Spinal cord (tissue), 10 donors: ENCODE results near the gene TMEM119. TPM values are rescaled to one million over a fixed set of nuclear protein-coding genes. Genes with fewer than 3 reads are reported as not detected.

Source experiments
- DNase-seq, 6 donors: peaks; one replicate each; pipeline versions ENCODE4 v3.0.0 to v3.0.0-alpha.2; 2013 to 2015; ENCODE audit warnings: low spot score in 6 of 6, low read depth in 4 of 6
- H3K27ac ChIP-seq: one replicate; pipeline ENCODE4 v1.5.1; 2013; ENCODE audit warnings: low read depth, low read length, control low read depth
- H3K27me3 ChIP-seq: one replicate; pipeline ENCODE4 v1.6.1; 2013; ENCODE audit warnings: low read length; ENCODE audit not compliant: control insufficient read depth, insufficient read depth
- H3K36me3 ChIP-seq: one replicate; pipeline ENCODE4 v1.6.1; 2013; ENCODE audit warnings: low read length; ENCODE audit not compliant: control insufficient read depth, insufficient read depth
- H3K4me1 ChIP-seq: one replicate; pipeline ENCODE4 v1.6.1; 2013; ENCODE audit warnings: low read length; ENCODE audit not compliant: control insufficient read depth, insufficient read depth
- H3K4me3 ChIP-seq: one replicate; pipeline ENCODE4 v1.5.1; 2013; ENCODE audit warnings: low read depth, low read length, control low read depth
- H3K9me3 ChIP-seq: one replicate; pipeline ENCODE4 v1.6.1; 2013; ENCODE audit warnings: low read length; ENCODE audit not compliant: control insufficient read depth, insufficient read depth
- WGBS: methylation state at CpG from one replicate; pipeline ENCODE4 v1.1.5; 2013; ENCODE audit warnings: missing lambda C conversion rate; ENCODE audit not compliant: insufficient coverage; 5-methylcytosine and 5-hydroxymethylcytosine counted together
- polyA plus RNA-seq, 2 donors: library from polyadenylated mRNA; unstranded; fragments of 120-200 nt; gene quantifications; one replicate each; pipeline ENCODE4 v1.2.1, GENCODE V29; 2013; ENCODE audit not compliant: insufficient read length in 2 of 2
- total RNA-seq, 2 donors: library from RNA; depleted of rRNA in 1 of 2; stranded (reverse); fragments of 120-200 nt in 1 of 2; fragments of >200 nt in 1 of 2; gene quantifications; one replicate each; pipeline versions ENCODE4 v1.2.3 to v1.2.4, GENCODE V29; 2013 to 2014
- donor health status: healthy.

Gene TMEM119
- total and polyA plus RNA-seq, 4 donors = 10.8 to 14.9 (median 12.1) TPM

DNA sequence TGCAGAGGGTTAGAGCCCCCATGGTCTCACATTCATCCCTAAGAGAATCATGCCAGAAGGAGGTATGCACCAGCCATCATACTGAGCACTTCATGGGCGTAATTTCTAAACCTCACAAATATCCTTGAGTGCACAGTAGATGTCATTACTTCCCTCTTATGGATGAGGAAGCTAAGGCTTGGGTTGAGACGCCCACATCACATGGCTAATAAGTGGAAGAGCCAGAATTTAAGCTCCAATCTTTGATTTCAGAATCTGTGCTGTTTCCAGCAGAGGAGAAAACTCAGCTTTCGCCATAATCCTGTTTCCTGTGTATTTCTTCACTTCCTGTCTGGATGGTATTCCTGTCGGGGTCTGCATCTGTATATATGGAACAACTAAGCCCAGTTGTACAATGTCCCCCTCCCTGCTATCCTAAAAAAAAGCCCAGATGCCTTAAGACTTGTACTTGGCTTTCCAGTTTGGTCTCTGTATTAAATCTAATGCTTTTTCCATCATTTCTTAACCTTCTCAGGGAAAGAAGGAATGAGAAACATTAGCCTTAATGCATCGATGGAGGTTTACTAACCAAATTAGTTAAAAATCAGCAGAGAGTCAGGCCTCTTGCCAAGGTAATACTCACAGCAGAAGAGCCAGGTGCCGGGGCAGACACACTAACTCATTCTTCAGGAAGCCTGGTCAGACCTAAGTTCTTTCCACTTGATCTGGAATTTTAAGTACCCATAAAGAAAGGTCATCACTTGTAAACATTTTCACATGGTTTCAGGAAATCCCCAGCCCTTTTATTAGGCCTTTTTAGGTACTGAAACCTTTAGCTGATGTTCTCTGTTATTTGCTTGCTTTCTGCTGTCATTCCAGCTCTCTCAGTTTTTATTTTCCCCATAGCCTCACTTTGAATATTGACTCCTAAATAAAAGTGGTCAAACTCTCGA is 30.2 kb downstream of the TMEM119 start:
- H3K4me3 ChIP-seq = no peak overlapping the region
- DNase-seq = no peak
- no peak overlapping the region for H3K27ac ChIP-seq
- no peaks in the 10 kb centered on the region for H3K9me3 ChIP-seq
- peaks cover 9% of the 10 kb centered on the region for H3K4me1 ChIP-seq
- WGBS = 100% methylated on average over 2 of the region's 7 CpGs
- peaks cover 38% of the 10 kb centered on the region for H3K36me3 ChIP-seq
- no peaks in the 10 kb centered on the region for H3K27me3 ChIP-seq

DNA sequence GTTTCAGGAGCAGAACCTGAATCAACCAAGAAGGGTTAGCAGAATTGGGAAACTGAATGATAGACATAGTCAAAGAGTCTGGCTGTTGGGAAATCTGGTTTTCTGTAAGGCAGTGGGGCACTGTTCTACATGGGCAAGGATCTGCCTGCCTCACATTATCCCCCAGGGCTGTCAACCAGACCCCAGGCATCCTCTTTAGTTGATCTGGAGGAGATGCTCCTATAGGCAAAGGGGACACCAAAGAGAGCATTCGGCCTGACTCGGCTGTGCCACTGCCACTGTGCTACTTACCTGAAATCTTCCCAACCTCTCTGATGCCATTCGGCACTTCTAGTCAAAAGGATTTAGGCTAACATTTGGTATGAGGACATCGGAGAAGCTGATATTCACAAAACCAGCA is 31.4 kb downstream of the TMEM119 start:
- Histone ChIP-seq H3K27ac (no peak overlapping the region), H3K4me3 (no peak overlapping the region), H3K9me3 (no peaks in the 10 kb centered on the region), H3K4me1 (peaks cover 9% of the 10 kb centered on the region), H3K36me3 (peaks cover 38% of the 10 kb centered on the region), H3K27me3 (no peaks in the 10 kb centered on the region)
- no peak for DNase-seq
- 97% methylated on average over 3 of the region's 4 CpGs for WGBS

DNA sequence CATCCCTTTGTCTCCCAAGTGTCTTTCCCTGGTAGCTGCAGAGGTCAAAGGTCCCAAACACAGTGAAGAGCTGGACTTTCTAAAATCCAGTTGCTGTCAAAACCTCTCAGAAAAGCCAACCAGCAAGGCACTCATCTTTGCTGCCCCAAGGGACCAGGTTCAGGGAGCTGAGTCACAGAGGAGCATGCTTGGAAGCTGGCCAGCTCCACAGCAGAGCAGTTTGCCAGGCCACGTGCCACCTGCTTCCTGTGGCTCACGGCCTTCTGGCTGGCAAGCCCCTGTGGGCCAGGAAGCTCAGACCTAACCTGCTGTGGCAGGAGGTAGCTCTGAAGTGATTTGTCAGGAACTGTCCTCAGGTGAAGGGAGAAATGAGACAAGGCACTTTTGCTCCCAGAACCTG is 31.9 kb downstream of the TMEM119 start:
- 11% methylated on average over 2 of the region's 2 CpGs for WGBS
- Histone ChIP-seq H3K4me1 (peaks cover 9% of the 10 kb centered on the region), H3K36me3 (peaks cover 38% of the 10 kb centered on the region), H3K4me3 (no peak overlapping the region), H3K27me3 (no peaks in the 10 kb centered on the region), H3K9me3 (no peaks in the 10 kb centered on the region), H3K27ac (no peak overlapping the region)
- no peak for DNase-seq

DNA sequence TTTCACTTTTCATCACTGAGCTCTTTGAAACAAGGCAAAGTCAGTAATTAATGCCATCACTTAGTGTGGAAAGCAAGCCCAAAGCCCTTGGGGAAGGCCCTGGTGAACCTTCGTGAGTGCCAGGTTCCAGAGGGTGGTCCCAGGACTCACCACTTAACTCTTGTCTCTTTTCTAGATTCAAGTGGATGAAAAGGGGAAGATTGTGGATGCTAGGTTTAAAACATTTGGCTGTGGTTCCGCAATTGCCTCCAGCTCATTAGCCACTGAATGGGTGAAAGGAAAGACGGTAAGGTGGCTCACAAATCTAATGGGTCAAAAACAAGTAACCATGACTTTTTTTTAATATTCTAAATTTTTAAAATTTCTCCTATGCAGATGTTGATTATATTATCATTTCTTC is 32.7 kb downstream of the TMEM119 start:
- no peak overlapping the region for H3K27ac ChIP-seq
- H3K4me1 ChIP-seq = peaks cover 9% of the 10 kb centered on the region
- WGBS = 100% methylated on average over 1 of the region's 3 CpGs
- H3K36me3 ChIP-seq = peaks cover 38% of the 10 kb centered on the region
- no peaks in the 10 kb centered on the region for H3K27me3 ChIP-seq
- no peak for DNase-seq
- no peak overlapping the region for H3K4me3 ChIP-seq
- H3K9me3 ChIP-seq = no peaks in the 10 kb centered on the region

DNA sequence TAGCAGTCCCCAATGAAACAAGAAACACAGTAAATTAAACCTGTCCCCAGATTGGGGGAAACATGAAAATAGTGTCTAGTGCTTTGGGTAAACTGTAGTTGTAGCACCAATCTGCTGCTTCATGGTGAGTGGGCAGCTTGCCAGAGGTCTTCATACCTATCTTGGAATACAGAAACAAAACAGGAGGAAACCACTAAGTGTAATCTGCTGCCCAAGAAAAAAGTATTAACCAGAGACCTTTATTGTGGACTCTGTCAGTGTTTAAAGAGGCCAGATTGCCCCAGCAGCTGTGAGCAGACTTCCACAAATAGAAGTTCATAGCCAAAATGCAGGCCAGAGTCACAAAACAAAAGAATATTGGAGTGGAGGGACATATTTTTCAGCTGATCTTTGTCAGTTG is 33.2 kb downstream of the TMEM119 start:
- Histone ChIP-seq H3K4me1 (peaks cover 11% of the 10 kb centered on the region), H3K9me3 (no peaks in the 10 kb centered on the region), H3K27me3 (no peaks in the 10 kb centered on the region), H3K4me3 (no peak overlapping the region), H3K27ac (no peak overlapping the region), H3K36me3 (peaks cover 35% of the 10 kb centered on the region)
- DNase-seq = no peak

DNA sequence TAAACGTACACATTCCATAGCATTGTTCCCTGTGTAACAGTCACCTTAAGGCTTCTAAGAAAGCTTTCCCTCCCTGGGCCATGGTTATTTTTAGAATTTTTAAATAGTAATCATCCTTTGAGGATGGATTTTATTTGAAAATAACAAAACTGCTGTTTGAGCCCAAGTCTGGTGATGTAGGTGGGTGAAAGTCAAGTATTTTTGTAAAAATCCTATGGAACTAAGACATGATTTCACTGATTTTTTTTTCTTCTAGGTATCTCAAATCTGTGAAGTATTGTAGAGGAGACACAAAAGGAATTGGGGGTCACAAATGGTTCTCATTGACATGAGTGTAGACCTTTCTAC is 34.1 kb downstream of the TMEM119 start:
- Histone ChIP-seq H3K27ac (no peak overlapping the region), H3K4me3 (peak overlapping the region; percentile 91), H3K4me1 (peaks cover 18% of the 10 kb centered on the region)

DNA sequence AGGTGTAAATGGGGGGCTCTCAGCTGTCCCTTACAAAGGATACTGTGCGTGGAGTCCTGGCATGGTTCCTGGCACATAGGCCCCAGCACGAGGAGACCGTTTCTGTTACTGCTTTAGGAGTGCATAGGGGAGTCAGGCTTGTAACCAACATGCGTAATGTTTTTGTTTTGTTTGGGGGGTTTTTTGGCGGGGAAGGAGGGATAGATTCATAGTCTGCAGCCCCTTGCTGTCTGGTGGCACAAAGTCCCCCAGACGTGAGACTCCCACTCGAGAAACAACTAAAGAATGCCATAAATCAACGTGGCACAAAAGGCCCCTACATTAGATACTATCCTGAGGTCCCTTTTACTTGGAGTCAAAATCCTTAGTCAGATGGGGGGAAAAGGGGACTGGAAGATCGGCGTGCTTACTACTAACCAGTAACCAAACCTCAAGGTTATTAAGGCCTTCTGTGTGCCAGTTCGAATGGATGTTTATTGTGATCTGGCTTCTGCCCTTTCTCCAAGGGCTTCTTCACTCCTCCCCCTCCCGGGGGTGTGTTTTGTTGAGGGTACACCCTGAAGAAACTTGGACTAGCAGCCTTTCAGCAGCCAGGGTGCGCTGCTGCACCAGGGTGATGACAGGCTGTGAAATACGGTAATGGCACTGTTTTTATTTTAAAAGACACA is 34.6 kb downstream of the TMEM119 start:
- Histone ChIP-seq H3K27me3 (no peaks in the 10 kb centered on the region), H3K4me3 (peak overlapping the region; percentile 91), H3K4me1 (peaks cover 20% of the 10 kb centered on the region), H3K27ac (peak overlapping the region; percentile 85), H3K36me3 (peaks cover 36% of the 10 kb centered on the region), H3K9me3 (no peaks in the 10 kb centered on the region)
- peak in 5 of 6 donors; percentile 39 to 87 (median 54) for DNase-seq
- 0% methylated on average over 4 of the region's 14 CpGs for WGBS

More for the DNA sequence above, 34.1 kb downstream of the TMEM119 start:
- no peak for DNase-seq
- H3K27me3 ChIP-seq = no peaks in the 10 kb centered on the region
- H3K36me3 ChIP-seq = peaks cover 37% of the 10 kb centered on the region
- no CpG with 5 or more reads among the region's 1 CpG for WGBS
- H3K9me3 ChIP-seq = no peaks in the 10 kb centered on the region

DNA sequence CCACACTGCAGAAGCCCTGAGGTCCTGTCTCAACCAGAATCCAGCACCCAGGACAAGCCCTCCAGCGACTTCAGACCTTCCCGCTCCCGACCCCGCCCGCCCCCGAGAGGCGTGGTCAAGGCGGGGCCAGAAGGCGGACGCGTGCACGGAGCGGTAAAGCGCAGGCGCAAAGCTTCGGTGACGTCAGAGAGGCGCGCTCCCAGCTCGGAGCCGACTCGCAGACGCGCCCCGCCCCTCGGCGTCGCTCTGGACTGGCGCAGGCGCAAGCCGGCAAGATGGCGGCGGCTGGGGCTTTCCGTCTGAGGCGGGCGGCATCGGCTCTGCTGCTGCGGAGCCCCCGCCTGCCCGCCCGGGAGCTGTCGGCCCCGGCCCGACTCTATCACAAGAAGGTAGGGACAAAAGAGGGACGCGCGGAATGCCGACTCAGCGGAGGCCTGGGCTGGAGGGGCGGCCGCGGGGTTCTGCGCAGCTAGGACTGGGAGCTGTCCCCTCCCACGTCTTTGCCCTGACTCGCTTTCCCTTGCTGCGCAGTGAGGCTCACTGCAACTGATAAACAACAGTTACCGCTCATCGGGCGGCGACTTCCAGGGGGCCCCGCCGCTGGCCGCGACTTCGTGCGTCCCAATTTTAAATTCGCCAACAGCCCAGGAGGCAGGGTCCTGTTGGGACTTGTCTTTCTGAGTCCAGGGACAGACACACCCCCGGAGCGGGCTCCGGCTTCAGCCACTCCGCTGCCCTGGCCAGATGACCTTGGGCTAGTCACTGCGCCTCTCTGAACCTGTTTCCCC is 35.3 kb downstream of the TMEM119 start, which contains the start of gene ISCU:
Gene ISCU, plus strand, starts transcription at position 249 of the 788 bp plus-strand sequence. Its CDS starts 27 bp downstream, at position 276.
- no peaks in the 10 kb centered on the region for H3K9me3 ChIP-seq
- peak; percentile 94 to 99 (median 97) for DNase-seq
- peaks cover 35% of the 10 kb centered on the region for H3K36me3 ChIP-seq
- H3K4me3 ChIP-seq = peak within 1 kb of the TSS; percentile 99
- H3K4me1 ChIP-seq = peaks cover 27% of the 10 kb centered on the region
- H3K27ac ChIP-seq = peak within 1 kb of the TSS; percentile 85
- under 1% methylated on average over 72 of the region's 72 CpGs for WGBS
- H3K27me3 ChIP-seq = no peaks in the 10 kb centered on the region

DNA sequence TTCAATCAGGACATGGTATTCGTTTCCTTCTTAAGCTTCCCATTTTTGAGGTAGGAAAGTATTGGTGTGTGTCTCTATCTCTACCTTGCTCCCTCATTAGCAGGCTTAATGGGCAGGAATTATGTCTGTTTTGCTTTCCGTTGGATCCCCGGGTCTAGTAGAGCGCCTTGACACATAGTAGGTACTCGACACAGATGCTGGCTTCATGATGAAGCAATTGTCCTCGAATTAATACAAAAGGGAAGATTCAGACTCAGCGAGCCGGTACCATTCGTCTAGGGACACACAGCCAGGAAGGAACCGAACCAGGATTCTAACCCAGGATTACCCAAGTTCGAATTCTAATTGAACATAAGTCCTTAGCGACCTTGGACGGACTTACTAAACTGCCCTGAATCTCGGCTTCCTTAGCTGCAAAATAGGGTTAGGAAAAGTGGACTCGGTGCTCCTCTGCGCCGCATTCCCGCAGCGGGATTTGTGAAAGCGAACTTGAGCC is 36.0 kb downstream of the TMEM119 start:
- peak in 2 of 6 donors; percentile 22 to 33 for DNase-seq
- no peaks in the 10 kb centered on the region for H3K9me3 ChIP-seq
- peak overlapping the region; percentile 84 for H3K27ac ChIP-seq
- WGBS = 0% methylated on average over 19 of the region's 20 CpGs
- peak overlapping the region; percentile 99 for H3K4me3 ChIP-seq
- peaks cover 27% of the 10 kb centered on the region for H3K4me1 ChIP-seq
- no peaks in the 10 kb centered on the region for H3K27me3 ChIP-seq
- peaks cover 34% of the 10 kb centered on the region for H3K36me3 ChIP-seq
